GM12878 (cell line): Measurements from ENCODE around the gene RHBG. TPM values are rescaled to one million over a fixed set of nuclear protein-coding genes. Genes with fewer than 3 reads are reported as not detected.
A peak's percentile ranks its signal among the peaks of the same experiment; 100 is the strongest.

Source experiments
- ATAC-seq: fragments of 200-7000 bp; cut with Tn5 transposase; 3 replicates; pipeline ENCODE4 v1.9.1; 2020; ENCODE audit warnings: mild to moderate bottlenecking, moderate library complexity
- BruUV-seq: library from RNA; stranded (reverse); fragments of 400-500 nt; replicated peaks from 2 replicates; lab custom pipeline; 2021; lab: Mats Ljungman, UMichigan
- CTCF ChIA-PET: fragments of 300-600 bp; sonication (Branson Sonifier 250); formaldehyde crosslinking; extraction: SDS; loops from one replicate; lab custom pipeline; 2021; ENCODE audit warnings: inconsistent platforms; lab: Yijun Ruan, JAX
- POLR2A ChIA-PET: fragments of 350-600 bp; formaldehyde crosslinking; extraction: SDS; loops from one replicate; lab custom pipeline; 2021; ENCODE audit warnings: inconsistent platforms; lab: Charles Lee
- RAD21 ChIA-PET: fragments of 300-600 bp; sonication (Branson Sonifier 250); formaldehyde crosslinking; loops from one replicate; lab custom pipeline; 2023; ENCODE audit warnings: antibody characterized with exemption; ENCODE audit not compliant: unreplicated experiment; lab: Charles Lee
- SMC1A ChIA-PET: fragments of 300-600 bp; sonication (Branson Sonifier 250); formaldehyde crosslinking; loops from one replicate; lab custom pipeline; 2023; ENCODE audit not compliant: unreplicated experiment, uncharacterized antibody; lab: Charles Lee
- DNase-seq: peaks from one replicate; pipeline ENCODE4 v3.0.0-alpha.2; 2011; ENCODE audit warnings: low read depth, low spot score
- FAIRE-seq: peaks from 3 replicates; lab custom pipeline; 2011; peaks lifted over from hg19 to GRCh38; lab: Jason Lieb, UNC
- H2AFZ ChIP-seq: 2 replicates; pipeline ENCODE4 v1.6.0; 2011; ENCODE audit warnings: low read depth, low read length, control low read depth; ENCODE audit not compliant: control insufficient read depth
- H3K27ac ChIP-seq: 2 replicates; pipeline ENCODE4 v1.5.1; 2011; ENCODE audit warnings: control low read depth; ENCODE audit not compliant: control insufficient read depth, insufficient read depth
- H3K27me3 ChIP-seq, 2 experiments: replicated peaks in 1 of 2; 2 replicates each; pipeline versions ENCODE4 v1.6.0 to v1.6.1; 2011; ENCODE audit warnings: low read length in 1 of 2; ENCODE audit not compliant: control insufficient read depth in 2 of 2, insufficient read depth in 2 of 2
- H3K36me3 ChIP-seq, 2 experiments: 2 replicates each; pipeline ENCODE4 v1.5.1; 2011; ENCODE audit warnings: low read length in 1 of 2; ENCODE audit not compliant: control insufficient read depth in 2 of 2, insufficient read depth in 2 of 2
- H3K4me1 ChIP-seq: 2 replicates; pipeline ENCODE4 v1.6.1; 2011; ENCODE audit warnings: mild to moderate bottlenecking, low read length, moderate library complexity, mixed read lengths; ENCODE audit not compliant: control insufficient read depth, insufficient read depth
- H3K4me2 ChIP-seq: 2 replicates; pipeline ENCODE4 v1.6.0; 2011; ENCODE audit warnings: control low read depth; ENCODE audit not compliant: control insufficient read depth, insufficient read depth
- H3K4me3 ChIP-seq: fragments of 200-600 bp; sonication (generic); 2 replicates; pipeline ENCODE4 v1.5.1; 2016
- H3K79me2 ChIP-seq: 2 replicates; pipeline ENCODE4 v1.6.0; 2011; ENCODE audit warnings: low read length; ENCODE audit not compliant: control insufficient read depth, insufficient read depth
- H3K9ac ChIP-seq: 2 replicates; pipeline ENCODE4 v1.8.0; 2011; ENCODE audit warnings: low read length, control low read depth, mixed read lengths; ENCODE audit not compliant: control insufficient read depth, insufficient read depth
- H3K9me3 ChIP-seq: replicated peaks from 3 replicates; pipeline ENCODE4 v1.5.1; 2011; ENCODE audit warnings: mild to moderate bottlenecking, low read length; ENCODE audit not compliant: control insufficient read depth, insufficient read depth
- H4K20me1 ChIP-seq: 2 replicates; pipeline ENCODE4 v1.6.0; 2011; ENCODE audit not compliant: control insufficient read depth, insufficient read depth
- BCL11A ChIP-seq: IDR thresholded peaks from 2 replicates; pipeline ENCODE4 v1.6.1; 2011; ENCODE audit warnings: low read depth, low read length
- BRCA1 ChIP-seq: IDR thresholded peaks from 2 replicates; pipeline ENCODE4 v1.6.1; 2011; ENCODE audit warnings: low read depth, low read length, improper control_type of control experiment
- NRF1 ChIP-seq: conservative IDR thresholded peaks from 2 replicates; pipeline ENCODE4 v1.6.1; 2011; ENCODE audit warnings: mild to moderate bottlenecking, low read depth, low read length, improper control_type of control experiment
- SP1 ChIP-seq: IDR thresholded peaks from one replicate; pipeline ENCODE4 v1.6.1; 2011; ENCODE audit warnings: low read depth, low read length
- SPI1 ChIP-seq: IDR thresholded peaks from 2 replicates; pipeline ENCODE4 v1.6.1; 2011; ENCODE audit warnings: low read depth, mild to moderate bottlenecking, low read length, moderate library complexity, borderline replicate concordance; ENCODE audit not compliant: insufficient read depth
- TBL1XR1 ChIP-seq: IDR thresholded peaks from 2 replicates; pipeline ENCODE4 v1.6.1; 2012; ENCODE audit warnings: low read depth, low read length, improper control_type of control experiment
- TCF3 ChIP-seq: IDR thresholded peaks from 2 replicates; pipeline ENCODE4 v1.6.1; 2012; ENCODE audit warnings: low read depth, mild to moderate bottlenecking, low read length, borderline replicate concordance; ENCODE audit not compliant: insufficient read depth
- WRNIP1 ChIP-seq: IDR thresholded peaks from 2 replicates; pipeline ENCODE4 v1.6.1; 2011; ENCODE audit warnings: low read depth, low read length, improper control_type of control experiment, borderline replicate concordance
- WGBS: methylation state at CpG from one replicate; pipeline ENCODE4 v1.1.6; 2016; ENCODE audit warnings: low lambda C conversion rate; ENCODE audit not compliant: insufficient replicate concordance, insufficient coverage; ENCODE audit errors: missing lambda C conversion rate; 5-methylcytosine and 5-hydroxymethylcytosine counted together
- in situ Hi-C: fragments of 300-500 bp; cut with MboI; formaldehyde crosslinking; loops from 9 replicates; pipeline ENCODE4 v1.14.3; 2018; ENCODE audit warnings: mixed read lengths
- intact Hi-C: fragments of 100-400 bp; cut with micrococcal nuclease; formaldehyde crosslinking; loops from one replicate; pipeline ENCODE4 v1.14.2; 2022; ENCODE audit not compliant: unreplicated experiment
- polyA plus RNA-seq, 11 experiments: library from polyadenylated mRNA; depleted of rRNA in 4 of 11; unstranded in 6 of 11; stranded (reverse) in 5 of 11; fragments of >200 nt; fragmentation: Nextera tagmentation in 4 of 11; fragmentation: Illumina TruSeq in 1 of 11; extraction: Ambion mirVana in 4 of 11; extraction: Trizol in 1 of 11; gene quantifications; 1 replicate in 1 of 11; 2 replicates in 10 of 11; pipeline versions ENCODE4 v1.2.1 to v1.2.3, GENCODE V29; 2011 to 2016; ENCODE audit warnings: inconsistent platforms in 2 of 11, missing spikeins in 2 of 11, low read depth in 1 of 11
- total RNA-seq, 4 experiments: library from RNA; depleted of rRNA in 3 of 4; stranded (reverse); fragments of >200 nt in 3 of 4; fragmentation: Illumina TruSeq in 1 of 4; extraction: Trizol in 1 of 4; gene quantifications; 2 replicates each; pipeline versions ENCODE4 v1.2.1 to v1.2.3, GENCODE V29; 2013 to 2021

Gene RHBG
- total and polyA plus RNA-seq, 10 of the 15 experiments (the other 5 are each of a cell fraction or from before 2014, with no cell fraction given), result not detected

GRCh38 chr1:156431366-156431765 is 62.4 kb downstream of the RHBG start:
- no peak for DNase-seq
- no peaks in the 10 kb centered on the region for H3K36me3 ChIP-seq
- H3K27me3 ChIP-seq, result peaks cover 22 to 39% of the 10 kb centered on the region in 2 experiments
- 10% methylated on average over 3 of the region's 4 CpGs for WGBS
- intact Hi-C loops, result no loop called here
- FAIRE-seq, result no peak
- ATAC-seq, result no peak
- no peaks in the 10 kb centered on the region for H3K79me2 ChIP-seq
- ChIA-PET RAD21 (interaction anchor here (1.9 kb wide), 1 partner anchor 11 kb away, joined by 9 read pairs; no protein-coding TSS in a partner anchor), CTCF (interaction anchor here (1.5 to 2.9 kb wide), 3 partner anchors 12 to 46 kb away, joined by 7 to 13 read pairs (median 12); no protein-coding TSS in a partner anchor)
- no peak overlapping the region for H3K9ac ChIP-seq
- no TSS peak for BruUV-seq
- no peak for TF ChIP-seq TBL1XR1
- no peak for TF ChIP-seq SP1
- TF ChIP-seq BCL11A, result no peak
- no peak for TF ChIP-seq NRF1
- no peak for TF ChIP-seq TCF3
- TF ChIP-seq WRNIP1, result no peak
- TF ChIP-seq SPI1, result peak; percentile 7; the same call in 1 of the 2 replicates
- TF ChIP-seq BRCA1, result no peak
- TF ChIP-seq, all 136 proteins: peak for 1
- H3K27ac ChIP-seq, result no peak overlapping the region
- in situ Hi-C loops, result no loop called here
- SMC1A ChIA-PET, result interaction anchor here (0.8 to 2.5 kb wide), 3 partner anchors 12 to 46 kb away, joined by 3 to 13 read pairs (median 11); no protein-coding TSS in a partner anchor
- H4K20me1 ChIP-seq, result no peaks in the 10 kb centered on the region; the same call in 1 of the 2 replicates
- no peak overlapping the region for H2AFZ ChIP-seq
- no peaks in the 10 kb centered on the region; the same call in none of the 2 replicates for H3K4me1 ChIP-seq
- no peaks in the 10 kb centered on the region for H3K9me3 ChIP-seq
- POLR2A ChIA-PET, result interaction anchor here (0.6 kb wide), 1 partner anchor 34 kb away, joined by 3 read pairs; no protein-coding TSS in a partner anchor
- H3K4me3 ChIP-seq, result no peak overlapping the region
- no peak overlapping the region for H3K4me2 ChIP-seq
